HL-60 (cell line): ENCODE results near the gene DHODH.
"Not testable (repeated sequence)": the region's sequence is repeated elsewhere in the genome, so short reads cannot be mapped to it uniquely, and the experiment has no call there.

Experiments used
- DNase-seq, 2 experiments: peaks; one replicate each; pipeline ENCODE4 v3.0.0-alpha.2; 2010 to 2020; ENCODE audit warnings: low read depth in 1 of 2, low spot score in 1 of 2
- H3K27ac ChIP-seq: fragments of 250-450 bp; sonication (Bioruptor Pico); replicated peaks from 2 replicates; pipeline ENCODE4 v1.5.1; 2020; ENCODE audit warnings: mild to moderate bottlenecking, moderate library complexity
- H3K27me3 ChIP-seq: fragments of 250-450 bp; sonication (Bioruptor Pico); 2 replicates; pipeline ENCODE4 v1.5.1; 2021; ENCODE audit warnings: mild to moderate bottlenecking, moderate library complexity; ENCODE audit not compliant: insufficient read depth, poor library complexity, severe bottlenecking
- H3K4me3 ChIP-seq: replicated peaks from 2 replicates; pipeline ENCODE4 v1.5.1; 2011; ENCODE audit warnings: mild to moderate bottlenecking, control low read depth, low read length; ENCODE audit not compliant: insufficient read depth
- GABPA ChIP-seq: IDR thresholded peaks from 2 replicates; pipeline ENCODE4 v1.6.1; 2012; ENCODE audit warnings: low read depth
- POLR2AphosphoS5 ChIP-seq: IDR thresholded peaks from 2 replicates; pipeline ENCODE4 v1.6.1; 2012; ENCODE audit warnings: low read depth
- REST ChIP-seq: IDR thresholded peaks from 2 replicates; pipeline ENCODE4 v1.6.1; 2012; ENCODE audit warnings: low read depth; ENCODE audit not compliant: insufficient replicate concordance
- SPI1 ChIP-seq: IDR thresholded peaks from 2 replicates; pipeline ENCODE4 v1.6.1; 2012; ENCODE audit warnings: low read depth, mild to moderate bottlenecking, borderline replicate concordance
- TF ChIP-seq, protein P1 (sequence below): IDR thresholded peaks from one replicate; pipeline ENCODE4 v1.5.1; 2011; ENCODE audit warnings: low read length, control low read depth, inconsistent platforms; ENCODE audit not compliant: insufficient read depth

Gene DHODH

GRCh38 chr16:72050769-72051464 lies 42.4 kb downstream of the DHODH start:
- Histone ChIP-seq H3K27ac (peak overlapping the region; percentile 70), H3K27me3 (no peaks in the 10 kb centered on the region), H3K4me3 (no peak overlapping the region)
- peak; percentile 76 to 86 for DNase-seq
- TF ChIP-seq, protein P1, sequence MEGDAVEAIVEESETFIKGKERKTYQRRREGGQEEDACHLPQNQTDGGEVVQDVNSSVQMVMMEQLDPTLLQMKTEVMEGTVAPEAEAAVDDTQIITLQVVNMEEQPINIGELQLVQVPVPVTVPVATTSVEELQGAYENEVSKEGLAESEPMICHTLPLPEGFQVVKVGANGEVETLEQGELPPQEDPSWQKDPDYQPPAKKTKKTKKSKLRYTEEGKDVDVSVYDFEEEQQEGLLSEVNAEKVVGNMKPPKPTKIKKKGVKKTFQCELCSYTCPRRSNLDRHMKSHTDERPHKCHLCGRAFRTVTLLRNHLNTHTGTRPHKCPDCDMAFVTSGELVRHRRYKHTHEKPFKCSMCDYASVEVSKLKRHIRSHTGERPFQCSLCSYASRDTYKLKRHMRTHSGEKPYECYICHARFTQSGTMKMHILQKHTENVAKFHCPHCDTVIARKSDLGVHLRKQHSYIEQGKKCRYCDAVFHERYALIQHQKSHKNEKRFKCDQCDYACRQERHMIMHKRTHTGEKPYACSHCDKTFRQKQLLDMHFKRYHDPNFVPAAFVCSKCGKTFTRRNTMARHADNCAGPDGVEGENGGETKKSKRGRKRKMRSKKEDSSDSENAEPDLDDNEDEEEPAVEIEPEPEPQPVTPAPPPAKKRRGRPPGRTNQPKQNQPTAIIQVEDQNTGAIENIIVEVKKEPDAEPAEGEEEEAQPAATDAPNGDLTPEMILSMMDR, result no peak
- TF ChIP-seq REST (no peak), GABPA (no peak), POLR2AphosphoS5 (no peak), SPI1 (no peak)

DNA sequence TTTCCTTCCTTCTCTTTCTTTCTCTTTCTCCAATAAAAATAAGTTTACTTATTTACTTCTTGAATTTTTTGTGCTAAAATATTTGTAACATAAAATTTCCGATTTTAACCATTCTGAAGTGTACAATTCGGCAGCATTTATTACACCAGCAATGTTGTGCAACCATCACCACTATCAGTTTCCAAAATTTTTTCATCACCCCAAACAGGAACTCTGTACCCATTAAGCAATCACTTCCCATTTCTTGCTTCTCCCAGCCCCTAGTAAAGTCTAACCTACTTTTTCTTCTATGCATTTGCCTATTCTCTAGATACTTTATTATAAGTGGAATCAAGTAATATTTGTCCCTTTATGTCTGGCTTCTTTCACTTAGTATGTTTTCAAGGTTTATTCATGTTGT lies 43.3 kb downstream of the DHODH start:
- Histone ChIP-seq H3K4me3 (no peak overlapping the region; the same call in 1 of the 2 replicates), H3K27ac (peak overlapping the region; percentile 70), H3K27me3 (no peaks in the 10 kb centered on the region)
- DNase-seq, result peak; percentile 71
- TF ChIP-seq, protein P1, result no peak
- TF ChIP-seq SPI1 (peak; percentile 95), REST (no peak), GABPA (no peak), POLR2AphosphoS5 (no peak)

GRCh38 chr16:72054254-72054847 lies 45.8 kb downstream of the DHODH start, which contains the start of gene HP:
TSS of gene HP (plus strand) at chr16:72054505. CDS start at chr16:72054653, 148 bp downstream.
- H3K27me3 ChIP-seq, result not testable (repeated sequence)
- Histone ChIP-seq H3K27ac (peak within 1 kb of the TSS; percentile 47), H3K4me3 (peak within 1 kb of the TSS; percentile 17)
- peak; percentile 53 to 68 for DNase-seq

DNA sequence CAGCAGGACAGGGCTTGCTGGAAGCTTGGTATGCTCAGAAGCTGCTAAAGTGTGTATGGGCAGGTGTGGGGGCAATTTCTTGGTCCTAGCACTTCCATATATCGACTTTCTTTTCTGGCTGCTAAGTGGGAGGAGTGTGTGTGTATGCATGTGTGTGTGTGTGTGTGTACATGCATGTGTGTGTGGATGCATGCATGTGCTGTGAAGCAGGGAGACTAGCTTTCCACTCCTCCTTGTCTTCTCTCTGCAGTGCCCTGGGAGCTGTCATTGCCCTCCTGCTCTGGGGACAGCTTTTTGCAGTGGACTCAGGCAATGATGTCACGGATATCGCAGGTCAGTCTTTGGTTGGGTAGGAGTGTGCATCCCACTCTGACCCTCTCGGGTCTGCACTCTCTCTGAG lies 47.4 kb downstream of the DHODH start:
- Histone ChIP-seq H3K27ac (no peak overlapping the region), H3K27me3 (no peaks in the 10 kb centered on the region), H3K4me3 (peak overlapping the region; percentile 12)
- TF ChIP-seq POLR2AphosphoS5, result no peak
- TF ChIP-seq, protein P1, result no peak
- TF ChIP-seq REST, result no peak
- no peak for TF ChIP-seq GABPA
- DNase-seq, result no peak

DNA sequence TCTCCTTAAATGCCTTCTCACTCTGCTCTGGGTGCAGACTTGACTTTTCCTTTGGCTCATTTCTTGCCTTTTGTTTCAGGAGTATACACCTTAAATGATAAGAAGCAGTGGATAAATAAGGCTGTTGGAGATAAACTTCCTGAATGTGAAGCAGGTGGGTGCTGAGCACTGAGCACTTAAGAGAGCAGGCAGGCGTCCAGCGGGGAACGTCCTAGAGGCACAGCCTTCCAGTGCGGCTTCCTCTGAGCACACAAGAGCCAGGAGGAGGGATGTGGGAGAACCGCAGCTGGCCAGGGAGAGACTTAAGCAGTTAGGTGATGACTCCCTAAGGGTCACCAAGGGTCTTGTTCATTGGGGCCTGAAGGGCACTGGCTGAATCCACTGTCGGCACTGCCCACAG lies 48.8 kb downstream of the DHODH start:
- H3K4me3 ChIP-seq, H3K27ac ChIP-seq, H3K27me3 ChIP-seq, DNase-seq: not testable (repeated sequence)

GRCh38 chr16:72059060-72059459 lies 50.5 kb downstream of the DHODH start:
- not testable (repeated sequence) for H3K4me3 ChIP-seq, H3K27me3 ChIP-seq, H3K27ac ChIP-seq, DNase-seq
